ENCODE measurements around the gene CMKLR1.

The CMKLR1 gene

GRCh38 chr12:108297895-108298760, 41.0 kb downstream of the CMKLR1 start:
- peak; percentile 43 for DNase-seq

GRCh38 chr12:108297424-108297823, 41.7 kb downstream of the CMKLR1 start:
- DNase-seq, result no peak

- DNase-seq, result no peak
Measured at GRCh38 chr12:108296945-108297344, 42.2 kb downstream of the CMKLR1 start.

GRCh38 chr12:108295641-108296040, 43.5 kb downstream of the CMKLR1 start:
- DNase-seq, result no peak

- no peak for DNase-seq
Measured at GRCh38 chr12:108289350-108290161, 49.6 kb downstream of the CMKLR1 start.

- DNase-seq, result no peak
Measured at GRCh38 chr12:108287227-108287626, 51.9 kb downstream of the CMKLR1 start.

- no peak for DNase-seq
Measured at GRCh38 chr12:108285016-108285415, 54.1 kb downstream of the CMKLR1 start.

- DNase-seq, result no peak
Measured at GRCh38 chr12:108284163-108284562, 54.9 kb downstream of the CMKLR1 start.

- DNase-seq, result no peak
Measured at GRCh38 chr12:108282676-108283075, 56.4 kb downstream of the CMKLR1 start.

- no peak for DNase-seq
Measured at GRCh38 chr12:108282160-108282559, 57.0 kb downstream of the CMKLR1 start.

- DNase-seq, result no peak
Measured at GRCh38 chr12:108277613-108278012, 61.5 kb downstream of the CMKLR1 start.

GRCh38 chr12:108273217-108273616, 65.9 kb downstream of the CMKLR1 start:
- no peak for DNase-seq

GRCh38 chr12:108271951-108272872, 66.9 kb downstream of the CMKLR1 start:
- DNase-seq, result no peak

- DNase-seq, result no peak
Measured at GRCh38 chr12:108270849-108271143, 68.3 kb downstream of the CMKLR1 start.

GRCh38 chr12:108270035-108270848, 68.9 kb downstream of the CMKLR1 start:
- DNase-seq, result no peak

- no peak for DNase-seq
Measured at GRCh38 chr12:108269224-108269623, 69.9 kb downstream of the CMKLR1 start.

- no peak for DNase-seq
Measured at GRCh38 chr12:108268397-108268796, 70.7 kb downstream of the CMKLR1 start.

GRCh38 chr12:108267450-108267849, 71.7 kb downstream of the CMKLR1 start:
- no peak for DNase-seq

GRCh38 chr12:108266131-108266530, 73.0 kb downstream of the CMKLR1 start:
- DNase-seq, result no peak

GRCh38 chr12:108265505-108265904, 73.6 kb downstream of the CMKLR1 start:
- DNase-seq, result no peak

GRCh38 chr12:108260969-108261368, 78.1 kb downstream of the CMKLR1 start:
- no peak for DNase-seq

- no peak for DNase-seq
Measured at GRCh38 chr12:108260039-108260438, 79.1 kb downstream of the CMKLR1 start.
